CD4-positive, alpha-beta T cell (primary cell): ENCODE measurements around the gene MEX3B. TPM values are rescaled to one million over a fixed set of nuclear protein-coding genes. Genes with fewer than 3 reads are reported as not detected.

Experiments used
- ATAC-seq: fragments of 200-7000 bp; cut with Tn5 transposase; one replicate; pipeline ENCODE4 v1.10.0; 2022; ENCODE audit warnings: mild to moderate bottlenecking; ENCODE audit not compliant: poor library complexity
- CTCF ChIA-PET: fragments of 350-600 bp; sonication (Branson Sonifier 250); formaldehyde crosslinking; loops from one replicate; lab custom pipeline; 2021; ENCODE audit warnings: antibody characterized with exemption, inconsistent platforms; lab: Charles Lee
- POLR2A ChIA-PET: fragments of 350-600 bp; sonication (Branson Sonifier 250); formaldehyde crosslinking; loops from one replicate; lab custom pipeline; 2021; ENCODE audit warnings: antibody characterized with exemption, inconsistent platforms; lab: Charles Lee
- DNase-seq, 14 experiments: peaks; one replicate each; pipeline ENCODE4 v3.0.0-alpha.2; 2013 to 2020; ENCODE audit warnings: mixed read lengths in 2 of 14
- H3K27ac ChIP-seq, 2 donors: one replicate each; pipeline versions ENCODE4 v1.5.1 to v1.7.0; 2013; ENCODE audit warnings: low read length in 2 of 2, low read depth in 1 of 2, mild to moderate bottlenecking in 1 of 2
- H3K27me3 ChIP-seq, 2 experiments: 1 replicate in 1 of 2; 2 replicates in 1 of 2; pipeline versions ENCODE4 v1.6.1 to v1.7.0; 2013; ENCODE audit warnings: low read length in 2 of 2, control low read depth in 1 of 2, mild to moderate bottlenecking in 1 of 2, moderate library complexity in 1 of 2; ENCODE audit not compliant: insufficient read depth in 2 of 2, control insufficient read depth in 1 of 2
- H3K36me3 ChIP-seq: one replicate; pipeline ENCODE4 v1.6.1; 2013; ENCODE audit warnings: low read length, control low read depth; ENCODE audit not compliant: insufficient read depth
- H3K4me1 ChIP-seq: one replicate; pipeline ENCODE4 v1.6.1; 2013; ENCODE audit warnings: low read length, control low read depth; ENCODE audit not compliant: insufficient read depth
- H3K4me3 ChIP-seq: one replicate; pipeline ENCODE4 v1.5.1; 2013; ENCODE audit warnings: mild to moderate bottlenecking, low read length, moderate library complexity
- H3K9me3 ChIP-seq, 2 experiments: 1 replicate in 1 of 2; 2 replicates in 1 of 2; pipeline versions ENCODE4 v1.6.1 to v1.7.0; 2013; ENCODE audit warnings: low read length in 2 of 2, mild to moderate bottlenecking in 2 of 2, control low read depth in 1 of 2, moderate library complexity in 1 of 2; ENCODE audit not compliant: control insufficient read depth in 1 of 2, insufficient read depth in 1 of 2
- H3K27ac Mint-ChIP-seq: one replicate; pipeline ENCODE4 v1.8.0; 2020; ENCODE audit warnings: mixed read lengths
- H3K27me3 Mint-ChIP-seq: one replicate; pipeline ENCODE4 v1.8.0; 2021; ENCODE audit warnings: mixed read lengths
- H3K36me3 Mint-ChIP-seq: one replicate; pipeline ENCODE4 v1.8.0; 2021; ENCODE audit warnings: low read depth, mixed read lengths
- H3K4me1 Mint-ChIP-seq: one replicate; pipeline ENCODE4 v1.8.0; 2021; ENCODE audit warnings: low read depth, mixed read lengths
- H3K4me3 Mint-ChIP-seq: one replicate; pipeline ENCODE4 v1.8.0; 2020; ENCODE audit warnings: mild to moderate bottlenecking, mixed read lengths
- H3K9me3 Mint-ChIP-seq: one replicate; pipeline ENCODE4 v1.8.0; 2020; ENCODE audit warnings: mixed read lengths
- intact Hi-C, 2 experiments: fragments of 100-400 bp; cut with DNase I in 1 of 2; cut with micrococcal nuclease in 1 of 2; formaldehyde crosslinking; loops; one replicate each; pipeline versions ENCODE4 v1.15.1 to v1.9.0; 2023 to 2025; cut with DNase I, micrococcal nuclease
- total RNA-seq, 174 experiments: library from RNA in 2 of 174; stranded (reverse) in 2 of 174; gene quantifications; one replicate each; pipeline ENCODE4 v1.2.3 and lab custom pipeline; 2021 to 2026
- TF ChIP-seq, protein P1 (sequence below): fragments of 200-600 bp; IDR thresholded peaks from one replicate; pipeline ENCODE4 v1.8.0; 2022; ENCODE audit warnings: antibody characterized with exemption, mild to moderate bottlenecking

Gene MEX3B
- total RNA-seq, 2 experiments from 2014 or later = 5.4 TPM

DNA sequence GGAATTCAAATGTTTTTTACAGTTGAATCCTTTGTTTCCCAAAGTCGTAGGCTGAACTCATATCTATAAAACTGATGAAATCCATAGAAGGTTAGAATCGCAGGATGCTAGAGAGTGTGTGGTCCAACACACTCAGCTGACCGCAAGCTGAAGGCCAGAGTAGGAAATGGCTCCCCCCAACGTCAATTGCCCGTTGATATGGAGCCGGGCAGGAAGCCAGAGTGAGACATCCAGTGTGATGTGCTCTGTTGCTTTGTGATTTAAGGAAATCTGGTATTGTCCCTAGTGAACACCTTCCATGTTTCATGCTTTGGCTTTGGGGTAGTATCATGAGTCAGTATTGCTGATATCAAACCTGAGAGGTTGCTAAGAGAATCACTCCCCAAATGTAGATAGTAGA is 5.8 kb upstream of the MEX3B start:
- ChIA-PET POLR2A (no interaction called here), CTCF (no interaction called here)
- H3K4me1 ChIP-seq = peaks cover 8% of the 10 kb centered on the region
- H3K9me3 Mint-ChIP-seq = no peaks in the 10 kb centered on the region
- no peaks in the 10 kb centered on the region for H3K9me3 ChIP-seq
- ATAC-seq = no peak
- no peak overlapping the region for H3K27ac Mint-ChIP-seq
- no peak overlapping the region for H3K4me3 Mint-ChIP-seq
- TF ChIP-seq, protein P1, sequence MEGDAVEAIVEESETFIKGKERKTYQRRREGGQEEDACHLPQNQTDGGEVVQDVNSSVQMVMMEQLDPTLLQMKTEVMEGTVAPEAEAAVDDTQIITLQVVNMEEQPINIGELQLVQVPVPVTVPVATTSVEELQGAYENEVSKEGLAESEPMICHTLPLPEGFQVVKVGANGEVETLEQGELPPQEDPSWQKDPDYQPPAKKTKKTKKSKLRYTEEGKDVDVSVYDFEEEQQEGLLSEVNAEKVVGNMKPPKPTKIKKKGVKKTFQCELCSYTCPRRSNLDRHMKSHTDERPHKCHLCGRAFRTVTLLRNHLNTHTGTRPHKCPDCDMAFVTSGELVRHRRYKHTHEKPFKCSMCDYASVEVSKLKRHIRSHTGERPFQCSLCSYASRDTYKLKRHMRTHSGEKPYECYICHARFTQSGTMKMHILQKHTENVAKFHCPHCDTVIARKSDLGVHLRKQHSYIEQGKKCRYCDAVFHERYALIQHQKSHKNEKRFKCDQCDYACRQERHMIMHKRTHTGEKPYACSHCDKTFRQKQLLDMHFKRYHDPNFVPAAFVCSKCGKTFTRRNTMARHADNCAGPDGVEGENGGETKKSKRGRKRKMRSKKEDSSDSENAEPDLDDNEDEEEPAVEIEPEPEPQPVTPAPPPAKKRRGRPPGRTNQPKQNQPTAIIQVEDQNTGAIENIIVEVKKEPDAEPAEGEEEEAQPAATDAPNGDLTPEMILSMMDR = no peak
- peaks cover 7% of the 10 kb centered on the region for H3K4me1 Mint-ChIP-seq
- no peak overlapping the region for H3K27ac ChIP-seq
- DNase-seq = no peak
- H3K27me3 ChIP-seq = peaks cover under 1 to 3% of the 10 kb centered on the region in 2 experiments
- H3K4me3 ChIP-seq = no peak overlapping the region
- no peaks in the 10 kb centered on the region for H3K36me3 ChIP-seq
- H3K36me3 Mint-ChIP-seq = no peaks in the 10 kb centered on the region
- intact Hi-C loops = no loop called here
- peaks cover 34% of the 10 kb centered on the region for H3K27me3 Mint-ChIP-seq

DNA sequence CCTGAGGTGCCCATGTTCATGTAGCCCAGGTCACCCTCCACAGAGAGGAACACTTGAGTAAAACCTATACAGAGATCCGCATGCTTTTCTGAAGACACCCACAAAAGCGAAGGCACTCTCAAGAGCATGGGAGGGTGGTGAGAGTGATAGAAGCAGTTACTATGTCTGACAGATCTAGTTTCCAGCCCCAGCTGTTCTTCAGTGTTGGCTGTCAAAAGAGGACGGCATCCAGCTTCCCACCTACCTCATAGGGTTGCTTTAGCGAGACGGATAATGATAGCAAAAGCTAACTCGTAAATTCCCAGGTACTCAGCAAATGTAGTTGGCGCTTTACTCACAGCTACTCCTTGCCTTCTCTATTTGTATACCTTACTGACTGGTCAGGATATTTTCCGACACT is 3.0 kb upstream of the MEX3B start:
- H3K36me3 Mint-ChIP-seq = peaks cover 6% of the 10 kb centered on the region
- H3K4me1 ChIP-seq = peaks cover 28% of the 10 kb centered on the region
- H3K27ac ChIP-seq = no peak overlapping the region
- TF ChIP-seq, protein P1 = no peak
- peaks cover 2 to 4% of the 10 kb centered on the region in 2 experiments for H3K27me3 ChIP-seq
- intact Hi-C loops = loop anchor here in 1 of 2 experiments (2.0 to 10.0 kb wide), 3 partner anchors 568 to 1062 kb away; partner anchors contain the start of gene MESD
- ChIA-PET CTCF (no interaction called here), POLR2A (no interaction called here)
- H3K36me3 ChIP-seq = no peaks in the 10 kb centered on the region
- H3K4me3 ChIP-seq = no peak overlapping the region
- DNase-seq (no peak), ATAC-seq (no peak)
- H3K9me3 ChIP-seq = peaks cover 0 to 10% of the 10 kb centered on the region in 2 experiments
- no peak overlapping the region for H3K27ac Mint-ChIP-seq
- H3K27me3 Mint-ChIP-seq = peaks cover 17% of the 10 kb centered on the region
- H3K9me3 Mint-ChIP-seq = no peaks in the 10 kb centered on the region
- H3K4me3 Mint-ChIP-seq = peak overlapping the region; percentile 87
- H3K4me1 Mint-ChIP-seq = peaks cover 12% of the 10 kb centered on the region

DNA sequence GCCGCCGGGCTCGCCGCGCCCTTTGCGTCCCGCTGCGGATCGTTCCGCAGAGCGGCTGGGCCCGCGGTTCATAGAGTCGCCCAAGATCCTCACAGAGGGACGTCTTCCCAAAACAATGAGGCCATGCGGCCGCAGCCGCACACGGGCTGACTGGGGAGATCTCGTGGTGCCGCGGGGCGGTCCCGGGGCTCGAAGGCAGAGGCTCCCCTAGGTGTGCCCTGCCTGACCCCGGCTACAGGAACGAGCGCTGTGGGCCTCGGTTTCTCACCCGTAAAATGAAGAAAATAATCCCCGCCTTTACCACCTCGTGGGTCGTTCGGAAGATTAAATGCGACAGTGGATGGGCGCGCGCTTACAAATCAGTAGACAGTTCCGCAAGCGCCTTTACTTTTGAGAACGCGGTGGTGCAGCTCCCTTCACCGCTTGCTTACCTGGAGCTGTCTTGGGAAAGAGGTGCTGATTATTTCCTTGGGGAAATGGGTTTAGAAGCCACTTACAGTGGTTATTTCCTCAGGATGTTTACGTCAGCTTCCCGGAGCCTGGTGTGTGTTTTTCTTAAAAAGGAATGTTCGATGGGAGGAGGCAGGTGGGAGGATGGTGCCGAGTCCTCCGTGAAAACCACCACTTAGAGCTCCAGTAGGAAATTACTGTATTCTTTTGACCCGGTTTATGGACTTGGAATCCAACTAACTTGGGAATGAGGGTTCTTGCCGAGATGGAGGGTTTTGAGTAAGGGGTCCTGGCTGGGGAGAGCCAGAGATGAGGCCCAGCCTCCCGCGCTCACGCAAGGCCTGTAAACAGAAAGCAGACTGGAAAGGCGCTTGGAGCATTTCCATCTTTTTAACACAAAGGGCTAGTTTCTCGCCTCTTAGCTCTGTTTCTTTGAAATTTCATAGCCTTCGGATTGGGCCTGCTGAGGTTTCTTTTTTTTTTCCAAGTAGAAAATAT is 1.9 kb upstream of the MEX3B start:
- ChIA-PET POLR2A (interaction anchor here (0.6 kb wide), 1 partner anchor 1085 kb away, joined by 3 read pairs; no protein-coding TSS in a partner anchor), CTCF (interaction anchor here (0.5 to 2.2 kb wide), 3 partner anchors 8 to 567 kb away, joined by 4 to 5 read pairs (median 5); no protein-coding TSS in a partner anchor)
- peak in 3 of 14 experiments; percentile 13 to 37 (median 19) for DNase-seq

More for the DNA sequence above, 1.9 kb upstream of the MEX3B start:
- Mint-ChIP-seq H3K27me3 (peaks cover 11% of the 10 kb centered on the region), H3K36me3 (peaks cover 6% of the 10 kb centered on the region), H3K27ac (peak overlapping the region; percentile 68), H3K9me3 (no peaks in the 10 kb centered on the region), H3K4me3 (peak overlapping the region; percentile 87), H3K4me1 (peaks cover 12% of the 10 kb centered on the region)
- TF ChIP-seq, protein P1 = peak; percentile 30
- ATAC-seq = no peak
- peaks cover 0 to 20% of the 10 kb centered on the region in 2 experiments for H3K9me3 ChIP-seq
- no peaks in the 10 kb centered on the region for H3K36me3 ChIP-seq
- H3K4me1 ChIP-seq = peaks cover 28% of the 10 kb centered on the region
- peak overlapping the region; percentile 60 for H3K4me3 ChIP-seq
- peaks cover 2 to 4% of the 10 kb centered on the region in 2 experiments for H3K27me3 ChIP-seq
- H3K27ac ChIP-seq = no peak overlapping the region
- intact Hi-C loops = loop anchor here (1.0 to 10.0 kb wide), 4 partner anchors 567 to 1060 kb away; partner anchors contain the start of gene MESD (in 1 of the 2)
